ENCODE results near the gene HOXA3.

HOXA3 gene

GRCh38 chr7:27159266-27160144, 7.1 kb upstream of the HOXA3 start:
- no peak overlapping the region for H3K27ac Mint-ChIP-seq
- H3K27me3 Mint-ChIP-seq = peaks cover 92% of the 10 kb centered on the region

DNA sequence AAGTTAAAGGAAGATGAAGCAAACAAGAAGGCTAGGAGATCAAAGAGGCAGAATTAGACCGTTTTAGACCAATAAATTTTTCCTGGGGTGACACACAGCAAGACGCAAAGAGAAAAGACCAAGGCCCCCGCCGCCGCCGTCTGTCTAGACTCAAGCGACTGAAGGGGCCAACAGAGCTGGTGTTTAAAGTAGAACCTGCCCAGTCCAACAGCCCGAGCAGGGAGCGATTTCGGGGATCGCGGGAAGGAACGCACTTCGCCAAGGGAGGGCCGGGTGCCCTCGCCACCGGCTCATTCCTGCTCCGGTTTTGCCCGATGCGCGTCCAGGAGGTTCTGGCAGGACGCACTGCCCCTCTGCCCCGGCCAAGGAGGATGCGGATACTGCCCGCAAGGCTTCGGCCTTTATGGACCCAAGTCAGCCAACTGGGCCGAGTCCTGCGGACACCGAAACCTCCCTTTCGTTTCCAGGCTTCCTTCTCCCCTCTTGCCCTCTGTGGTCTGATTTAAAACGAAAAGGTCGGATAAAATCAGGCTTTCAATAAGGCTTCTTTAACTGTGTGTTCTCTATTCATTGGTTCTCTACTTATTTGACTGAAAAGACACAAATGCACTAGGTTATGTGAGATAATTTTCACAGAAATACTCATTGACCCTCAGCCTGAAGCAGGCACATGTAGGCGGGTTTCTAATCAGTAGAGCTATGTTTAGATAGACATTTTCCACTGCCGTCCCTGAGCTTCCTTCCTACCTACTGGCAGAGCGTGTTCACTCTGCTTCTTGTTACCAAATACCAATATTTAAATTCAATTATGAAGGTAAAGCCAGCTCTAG, 6.3 kb upstream of the HOXA3 start:
- H3K9me3 Mint-ChIP-seq = no peaks in the 10 kb centered on the region
- no peak overlapping the region for H3K4me3 Mint-ChIP-seq
- peaks cover 43% of the 10 kb centered on the region for H3K4me1 Mint-ChIP-seq (ENCODE audit: low read depth)
- peaks cover 92% of the 10 kb centered on the region for H3K27me3 Mint-ChIP-seq
- H3K36me3 Mint-ChIP-seq (ENCODE audit: low read depth) = no peaks in the 10 kb centered on the region
- no peak overlapping the region for H3K27ac Mint-ChIP-seq
- peak; percentile 39 for DNase-seq

More at GRCh38 chr7:27159266-27160144, 7.1 kb upstream of the HOXA3 start:
- no peaks in the 10 kb centered on the region for H3K36me3 Mint-ChIP-seq (ENCODE audit: low read depth)
- no peaks in the 10 kb centered on the region for H3K9me3 Mint-ChIP-seq
- DNase-seq = peak; percentile 31
- peak overlapping the region; percentile 15 for H3K4me3 Mint-ChIP-seq
- peaks cover 43% of the 10 kb centered on the region for H3K4me1 Mint-ChIP-seq (ENCODE audit: low read depth)

DNA sequence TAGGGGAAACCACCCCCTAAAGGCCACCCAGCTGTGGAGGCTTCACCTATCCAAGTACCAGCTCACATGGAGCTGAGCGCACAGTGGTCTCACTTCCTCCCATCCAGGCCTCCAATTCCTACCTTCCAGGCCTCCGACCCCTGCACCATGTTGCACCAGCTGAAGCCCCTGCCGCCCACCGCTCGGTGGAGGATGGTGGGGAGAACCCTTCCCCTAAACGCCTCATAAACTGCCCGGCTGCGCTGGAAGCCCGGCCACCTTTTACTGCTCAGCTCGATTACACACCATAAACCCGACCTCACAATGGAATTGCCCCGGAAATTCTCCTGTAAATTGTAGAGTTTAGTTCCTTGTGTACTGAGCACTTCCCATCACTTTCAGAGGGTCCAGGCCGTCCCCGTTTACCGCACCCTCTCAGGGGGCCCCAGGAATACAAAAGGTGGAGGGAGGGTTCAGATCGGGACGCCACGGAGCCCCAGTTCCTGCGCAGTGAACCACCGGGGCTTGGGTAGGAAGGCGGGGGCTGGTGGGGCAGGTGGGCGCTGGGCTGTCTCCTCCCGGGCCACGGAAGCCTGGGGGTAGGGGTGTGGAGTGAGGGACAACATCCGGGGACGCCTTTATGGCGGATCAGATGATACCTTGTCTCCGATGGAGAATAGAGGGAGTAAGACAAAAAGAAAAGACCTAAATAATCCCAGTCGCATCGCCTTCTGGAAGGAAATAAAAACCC, 5.5 kb upstream of the HOXA3 start:
- peak; percentile 35 for DNase-seq

GRCh38 chr7:27156916-27157701, 4.7 kb upstream of the HOXA3 start:
- Mint-ChIP-seq H3K27me3 (peaks cover 90% of the 10 kb centered on the region), H3K27ac (peak overlapping the region; percentile 85), H3K4me3 (peak overlapping the region; percentile 44), H3K4me1 (ENCODE audit: low read depth) (peaks cover 46% of the 10 kb centered on the region), H3K9me3 (no peaks in the 10 kb centered on the region), H3K36me3 (ENCODE audit: low read depth) (no peaks in the 10 kb centered on the region)
- DNase-seq = peak; percentile 44

More for the DNA sequence above, 5.5 kb upstream of the HOXA3 start:
- Mint-ChIP-seq H3K36me3 (ENCODE audit: low read depth) (no peaks in the 10 kb centered on the region), H3K9me3 (no peaks in the 10 kb centered on the region), H3K27me3 (peaks cover 92% of the 10 kb centered on the region), H3K27ac (peak overlapping the region; percentile 85), H3K4me1 (ENCODE audit: low read depth) (peaks cover 43% of the 10 kb centered on the region), H3K4me3 (no peak overlapping the region)

DNA sequence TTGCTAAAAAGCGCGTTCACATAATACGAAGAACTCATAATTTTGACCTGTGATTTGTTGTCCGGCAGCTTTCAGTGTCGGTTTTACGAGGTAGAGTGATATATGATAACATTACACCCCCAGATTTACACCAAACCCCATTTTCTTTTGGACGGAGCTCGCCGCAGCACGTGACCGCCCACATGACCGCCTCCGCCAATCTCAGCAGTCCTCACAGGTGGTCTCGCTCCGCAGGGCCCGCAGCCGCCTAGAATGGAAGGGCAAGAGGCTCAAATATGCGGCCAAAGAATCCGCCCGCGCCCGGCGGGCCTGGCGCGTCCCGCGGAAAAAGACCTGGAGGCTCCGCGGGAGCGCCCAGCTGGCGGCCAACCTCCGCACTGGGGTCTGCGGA, 4.1 kb upstream of the HOXA3 start, which contains the start of gene HOXA7:
Gene HOXA7, minus strand, starts transcription at position 168 of the 391 bp plus-strand sequence. Its CDS starts 130 bp downstream, at position 38.
- H3K9me3 Mint-ChIP-seq = no peaks in the 10 kb centered on the region
- H3K4me3 Mint-ChIP-seq = peak within 1 kb of the TSS; percentile 53
- peaks cover 52% of the 10 kb centered on the region for H3K4me1 Mint-ChIP-seq (ENCODE audit: low read depth)
- peak; percentile 39 for DNase-seq
- peaks cover 91% of the 10 kb centered on the region for H3K27me3 Mint-ChIP-seq
- no peaks in the 10 kb centered on the region for H3K36me3 Mint-ChIP-seq (ENCODE audit: low read depth)
- peak within 1 kb of the TSS; percentile 85 for H3K27ac Mint-ChIP-seq

DNA sequence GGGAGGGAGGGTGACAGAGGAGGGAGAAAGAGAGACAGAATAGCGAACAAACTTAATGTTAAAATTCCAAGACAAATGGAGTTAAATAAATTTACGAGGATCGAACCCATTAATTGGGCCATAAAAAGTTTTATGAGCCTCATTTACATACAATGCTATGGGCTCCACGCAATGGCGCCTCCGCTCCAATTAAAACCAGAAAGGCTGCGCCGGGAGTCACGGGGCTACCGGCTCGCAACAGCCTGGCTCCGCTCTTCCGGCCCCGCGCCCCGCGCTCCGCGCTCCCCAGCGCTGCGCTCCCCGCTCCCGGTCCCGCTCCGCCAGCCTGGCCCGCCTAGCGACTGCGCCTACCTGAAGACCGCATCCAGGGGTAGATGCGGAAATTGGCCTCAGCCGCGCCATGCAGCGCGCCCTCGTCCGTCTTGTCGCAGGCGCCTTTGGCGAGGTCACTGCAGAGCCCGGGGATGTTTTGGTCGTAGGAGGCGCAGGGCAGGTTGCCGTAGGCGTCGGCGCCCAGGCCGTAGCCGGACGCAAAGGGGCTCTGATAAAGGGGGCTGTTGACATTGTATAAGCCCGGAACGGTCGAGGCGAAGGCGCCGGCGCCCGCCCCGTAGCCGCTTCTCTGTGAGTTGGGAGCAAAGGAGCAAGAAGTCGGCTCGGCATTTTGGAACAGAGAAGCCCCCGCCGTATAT, 3.6 kb upstream of the HOXA3 start:
- Mint-ChIP-seq H3K4me1 (ENCODE audit: low read depth) (peaks cover 55% of the 10 kb centered on the region), H3K27me3 (peaks cover 93% of the 10 kb centered on the region), H3K36me3 (ENCODE audit: low read depth) (no peaks in the 10 kb centered on the region), H3K4me3 (peak overlapping the region; percentile 53), H3K9me3 (no peaks in the 10 kb centered on the region), H3K27ac (peak overlapping the region; percentile 80)
- peak; percentile 59 for DNase-seq

DNA sequence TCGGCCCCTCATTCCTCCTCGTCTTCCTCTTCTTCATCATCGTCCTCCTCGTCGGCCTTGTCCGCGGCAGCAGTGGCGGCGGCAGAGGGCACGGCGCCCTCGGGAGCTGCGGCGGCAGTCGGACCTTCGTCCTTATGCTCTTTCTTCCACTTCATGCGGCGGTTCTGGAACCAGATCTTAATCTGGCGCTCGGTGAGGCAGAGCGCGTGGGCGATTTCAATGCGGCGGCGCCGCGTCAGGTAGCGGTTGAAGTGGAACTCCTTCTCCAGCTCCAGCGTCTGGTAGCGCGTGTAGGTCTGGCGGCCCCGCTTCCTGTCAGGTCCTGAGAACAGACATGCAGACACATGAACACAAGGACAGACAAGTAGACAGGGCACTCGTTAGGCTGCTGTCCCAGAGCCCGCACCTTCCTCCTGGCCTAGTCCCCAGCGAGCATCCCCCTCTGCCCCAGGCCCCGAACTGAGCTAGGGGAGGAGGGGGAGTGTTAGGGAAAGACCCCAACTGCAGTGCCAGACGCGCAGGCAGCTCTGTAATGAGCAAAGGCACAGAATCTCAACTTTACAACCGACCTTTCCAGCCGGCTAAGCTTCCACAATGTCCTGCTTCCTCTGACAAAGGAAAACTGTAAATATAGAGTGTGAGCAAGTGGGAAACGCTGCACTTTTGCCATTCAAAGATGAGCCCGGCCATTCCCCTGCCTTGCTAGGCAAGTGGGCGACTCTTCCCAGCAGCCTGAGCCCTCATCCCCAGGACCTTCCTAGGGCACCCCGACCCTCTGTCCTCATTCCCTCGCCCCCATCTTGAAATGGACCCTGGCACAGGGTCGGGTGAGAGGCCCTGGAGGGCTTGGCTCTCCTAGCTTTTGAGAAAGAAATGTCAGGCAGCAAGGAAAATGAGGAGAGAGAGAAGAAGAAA, 2.8 kb upstream of the HOXA3 start:
- H3K4me3 Mint-ChIP-seq = peak overlapping the region; percentile 42
- H3K9me3 Mint-ChIP-seq = no peaks in the 10 kb centered on the region
- peaks cover 96% of the 10 kb centered on the region for H3K27me3 Mint-ChIP-seq
- peaks cover 60% of the 10 kb centered on the region for H3K4me1 Mint-ChIP-seq (ENCODE audit: low read depth)
- H3K27ac Mint-ChIP-seq = peak overlapping the region; percentile 80
- peak; percentile 62 for DNase-seq
- H3K36me3 Mint-ChIP-seq (ENCODE audit: low read depth) = no peaks in the 10 kb centered on the region

DNA sequence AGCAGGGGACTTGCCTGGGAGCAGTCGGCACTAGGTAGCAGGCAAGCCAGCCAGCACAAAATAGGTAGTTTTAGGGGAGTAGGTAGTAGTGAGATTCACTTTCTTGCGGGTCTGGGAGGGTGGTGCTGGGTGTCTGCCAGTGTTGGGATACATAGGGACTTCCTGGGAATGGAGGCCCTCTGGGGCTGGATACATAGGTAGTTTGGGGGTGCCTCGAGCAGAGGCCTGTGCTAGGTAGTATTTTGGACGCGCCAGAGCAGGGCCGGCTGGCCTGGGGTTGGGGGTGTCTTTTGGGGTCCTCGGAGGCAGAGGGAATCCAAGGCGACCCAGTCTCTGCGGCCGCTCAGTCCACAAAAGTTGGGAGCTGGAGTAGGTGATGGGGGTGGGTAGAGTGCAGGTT, 2.0 kb upstream of the HOXA3 start:
- H3K4me1 Mint-ChIP-seq (ENCODE audit: low read depth) = peaks cover 56% of the 10 kb centered on the region
- H3K36me3 Mint-ChIP-seq (ENCODE audit: low read depth) = no peaks in the 10 kb centered on the region
- peak overlapping the region; percentile 47 for H3K27ac Mint-ChIP-seq
- no peaks in the 10 kb centered on the region for H3K9me3 Mint-ChIP-seq
- peaks cover 96% of the 10 kb centered on the region for H3K27me3 Mint-ChIP-seq
- peak; percentile 33 for DNase-seq
- peak overlapping the region; percentile 20 for H3K4me3 Mint-ChIP-seq

DNA sequence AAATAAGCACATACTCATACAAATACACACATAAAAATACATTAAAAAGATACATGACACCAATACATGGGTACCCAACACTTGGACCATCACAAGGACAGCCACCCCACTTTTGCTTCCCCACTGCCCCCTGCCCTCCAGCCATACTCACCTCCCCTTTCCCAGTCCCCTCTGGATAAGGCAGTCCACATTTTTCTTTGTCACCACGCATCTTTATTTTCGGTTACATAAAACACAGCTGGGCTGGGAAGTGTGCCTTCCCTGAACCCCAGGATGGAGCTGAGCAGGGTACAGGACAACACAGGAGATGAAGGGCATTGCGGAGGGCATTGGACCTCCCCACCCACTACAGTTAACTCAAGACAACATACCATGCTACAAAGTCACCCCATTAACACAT, 1.1 kb upstream of the HOXA3 start:
- no peak overlapping the region for H3K4me3 Mint-ChIP-seq
- H3K27me3 Mint-ChIP-seq = peaks cover 96% of the 10 kb centered on the region
- H3K9me3 Mint-ChIP-seq = no peaks in the 10 kb centered on the region
- peaks cover 53% of the 10 kb centered on the region for H3K4me1 Mint-ChIP-seq (ENCODE audit: low read depth)
- no peaks in the 10 kb centered on the region for H3K36me3 Mint-ChIP-seq (ENCODE audit: low read depth)
- no peak overlapping the region for H3K27ac Mint-ChIP-seq
- DNase-seq = no peak

DNA sequence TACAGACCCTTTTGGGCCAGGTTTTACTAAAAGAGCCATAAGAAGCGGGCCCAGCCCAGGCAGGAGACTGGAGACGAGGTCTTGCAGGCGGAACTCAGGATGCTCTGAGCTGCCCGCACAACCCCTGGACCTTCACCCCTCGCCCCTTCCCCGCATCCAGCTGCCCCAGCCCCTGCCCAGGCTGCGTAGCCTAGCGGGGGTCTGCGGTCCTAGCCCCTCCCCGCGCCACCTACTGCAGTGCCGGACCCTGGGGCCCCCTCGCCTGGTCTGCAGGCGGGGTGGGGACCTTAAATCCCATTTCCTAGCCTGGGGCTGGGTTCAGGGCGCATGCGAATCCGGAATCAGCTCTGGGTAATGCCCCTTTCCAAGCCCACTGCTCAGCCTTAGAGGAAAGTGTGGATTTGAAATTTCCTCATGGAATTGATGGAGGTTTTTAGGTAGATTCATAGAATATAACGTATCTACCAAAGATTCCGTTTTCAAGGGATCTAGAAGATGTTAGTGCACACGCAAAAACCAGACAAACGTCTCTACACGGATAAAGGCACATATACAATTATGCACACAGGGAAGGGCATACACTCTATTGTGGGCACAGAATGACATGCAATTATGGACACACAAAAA, 546 bp upstream of the HOXA3 start:
- Mint-ChIP-seq H3K9me3 (no peaks in the 10 kb centered on the region), H3K27ac (no peak overlapping the region), H3K36me3 (ENCODE audit: low read depth) (no peaks in the 10 kb centered on the region), H3K4me1 (ENCODE audit: low read depth) (peaks cover 56% of the 10 kb centered on the region), H3K4me3 (no peak overlapping the region), H3K27me3 (peaks cover 96% of the 10 kb centered on the region)
- peak; percentile 29 for DNase-seq

DNA sequence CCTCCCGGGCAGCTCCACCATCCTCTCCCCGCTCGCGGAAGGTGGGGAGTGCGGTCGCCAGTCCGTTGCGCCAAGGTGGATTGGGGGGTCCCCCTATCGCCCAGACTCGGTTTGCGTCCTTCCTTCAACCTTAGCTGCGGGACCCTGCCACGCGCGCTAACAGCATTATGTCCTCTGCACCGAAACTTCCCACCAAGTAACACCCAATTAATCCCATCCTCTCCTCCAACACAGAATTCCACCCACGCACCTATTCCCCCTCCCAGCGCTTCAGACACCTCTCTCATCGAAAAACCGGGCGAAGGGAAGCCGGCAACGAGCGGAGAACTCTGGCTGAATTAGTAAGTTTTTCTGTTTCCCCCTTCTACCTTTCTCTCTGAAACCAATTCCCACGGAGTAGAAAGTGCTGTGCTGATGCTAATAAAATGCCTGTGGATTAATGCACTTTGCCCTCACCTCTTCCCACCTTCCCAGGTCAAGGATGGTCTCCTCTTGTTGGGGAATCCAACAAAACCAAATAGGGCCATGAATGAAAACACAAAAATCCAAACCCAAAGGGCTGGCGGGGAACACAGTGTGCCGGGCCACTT, 947 bp downstream of the HOXA3 start:
- Mint-ChIP-seq H3K36me3 (ENCODE audit: low read depth) (no peaks in the 10 kb centered on the region), H3K4me3 (peak overlapping the region; percentile 62), H3K27me3 (peaks cover 96% of the 10 kb centered on the region), H3K9me3 (no peaks in the 10 kb centered on the region), H3K4me1 (ENCODE audit: low read depth) (peaks cover 50% of the 10 kb centered on the region), H3K27ac (peak overlapping the region; percentile 68)
- peak; percentile 36 for DNase-seq
